Stomach (tissue), 4 donors: ENCODE results near the gene IP6K1.
"Not testable (repeated sequence)": the region's sequence is repeated elsewhere in the genome, so short reads cannot be mapped to it uniquely, and the experiment has no call there.

Source experiments
- EP300 ChIP-seq: sonication (generic); formaldehyde crosslinking; IDR thresholded peaks from one replicate; pipeline ENCODE4 v1.6.1; 2017; ENCODE audit warnings: antibody characterized with exemption
- POLR2AphosphoS5 ChIP-seq, 3 donors: sonication (generic); formaldehyde crosslinking; IDR thresholded peaks; one replicate each; pipeline ENCODE4 v1.6.1; 2016; ENCODE audit warnings: antibody characterized with exemption in 3 of 3
- TF ChIP-seq, protein P1 (sequence below), 7 experiments: fragments of 450-650 bp in 4 of 7; fragments of 200-600 bp in 3 of 7; sonication (generic) in 3 of 7; IDR thresholded peaks; one replicate each; pipeline ENCODE4 v1.5.1; 2016 to 2019; ENCODE audit warnings: antibody characterized with exemption in 7 of 7, control low read depth in 2 of 7, mild to moderate bottlenecking in 1 of 7

DNA sequence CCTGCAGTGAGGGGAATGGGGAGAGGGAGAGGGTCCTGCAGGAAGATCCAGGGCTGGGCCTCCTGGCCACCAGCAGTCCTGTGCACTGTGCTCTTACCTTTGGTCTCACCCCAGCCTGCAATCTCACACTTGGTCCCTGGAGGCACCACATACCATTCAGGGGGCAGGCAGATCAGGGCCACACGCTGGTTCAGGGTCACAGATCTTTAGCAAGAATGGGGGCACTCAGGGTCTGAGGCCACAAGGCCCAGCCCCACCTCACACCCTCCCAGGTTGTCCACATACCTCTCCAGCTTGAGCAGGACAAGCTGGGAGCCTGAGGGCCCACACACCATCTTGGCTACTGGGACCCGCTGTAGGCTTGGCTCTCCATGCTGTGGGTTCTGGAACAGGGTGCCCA, 101.9 kb downstream of the IP6K1 start:
- TF ChIP-seq, protein P1, sequence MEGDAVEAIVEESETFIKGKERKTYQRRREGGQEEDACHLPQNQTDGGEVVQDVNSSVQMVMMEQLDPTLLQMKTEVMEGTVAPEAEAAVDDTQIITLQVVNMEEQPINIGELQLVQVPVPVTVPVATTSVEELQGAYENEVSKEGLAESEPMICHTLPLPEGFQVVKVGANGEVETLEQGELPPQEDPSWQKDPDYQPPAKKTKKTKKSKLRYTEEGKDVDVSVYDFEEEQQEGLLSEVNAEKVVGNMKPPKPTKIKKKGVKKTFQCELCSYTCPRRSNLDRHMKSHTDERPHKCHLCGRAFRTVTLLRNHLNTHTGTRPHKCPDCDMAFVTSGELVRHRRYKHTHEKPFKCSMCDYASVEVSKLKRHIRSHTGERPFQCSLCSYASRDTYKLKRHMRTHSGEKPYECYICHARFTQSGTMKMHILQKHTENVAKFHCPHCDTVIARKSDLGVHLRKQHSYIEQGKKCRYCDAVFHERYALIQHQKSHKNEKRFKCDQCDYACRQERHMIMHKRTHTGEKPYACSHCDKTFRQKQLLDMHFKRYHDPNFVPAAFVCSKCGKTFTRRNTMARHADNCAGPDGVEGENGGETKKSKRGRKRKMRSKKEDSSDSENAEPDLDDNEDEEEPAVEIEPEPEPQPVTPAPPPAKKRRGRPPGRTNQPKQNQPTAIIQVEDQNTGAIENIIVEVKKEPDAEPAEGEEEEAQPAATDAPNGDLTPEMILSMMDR (IDR thresholded peaks at IDR 0.05): not testable (repeated sequence)
- TF ChIP-seq POLR2AphosphoS5 (IDR thresholded peaks at IDR 0.05); EP300: not testable (repeated sequence)
